KMS-11 (cell line): ENCODE results near the gene AIFM3.

Experiments
- H2AFZ ChIP-seq: fragments of 200-600 bp; sonication (generic); 2 replicates; pipeline ENCODE4 v1.6.1; 2016; ENCODE audit warnings: antibody characterized with exemption, mixed run types, low read depth
- H3K27ac ChIP-seq: fragments of 200-600 bp; sonication (generic); 2 replicates; pipeline ENCODE4 v1.6.1; 2016; ENCODE audit warnings: mild to moderate bottlenecking, mixed run types
- H3K27me3 ChIP-seq: fragments of 200-600 bp; sonication (generic); 2 replicates; pipeline ENCODE4 v1.6.1; 2017; ENCODE audit warnings: mild to moderate bottlenecking, low read depth, mixed run types, moderate library complexity; ENCODE audit not compliant: insufficient read depth
- H3K36me3 ChIP-seq: fragments of 200-600 bp; sonication (generic); 2 replicates; pipeline ENCODE4 v1.6.1; 2017; ENCODE audit warnings: mild to moderate bottlenecking, mixed run types; ENCODE audit not compliant: insufficient read depth
- H3K4me1 ChIP-seq: fragments of 200-600 bp; sonication (generic); 2 replicates; pipeline ENCODE4 v1.6.1; 2016; ENCODE audit warnings: mild to moderate bottlenecking, low read depth, mixed run types; ENCODE audit not compliant: poor library complexity, severe bottlenecking
- H3K4me2 ChIP-seq: fragments of 200-600 bp; sonication (generic); 2 replicates; pipeline ENCODE4 v1.7.0; 2016; ENCODE audit warnings: mild to moderate bottlenecking, mixed run types
- H3K4me3 ChIP-seq: fragments of 200-600 bp; sonication (generic); IDR thresholded peaks from 2 replicates; pipeline ENCODE4 v1.6.1; 2017; ENCODE audit warnings: low read depth, low read length, mixed read lengths; ENCODE audit not compliant: insufficient read depth
- H3K79me2 ChIP-seq: fragments of 200-600 bp; sonication (generic); 2 replicates; pipeline ENCODE4 v1.6.1; 2016; ENCODE audit warnings: low read depth, mixed run types; ENCODE audit not compliant: insufficient read depth
- H3K9ac ChIP-seq: fragments of 200-600 bp; sonication (generic); 2 replicates; pipeline ENCODE4 v1.6.1; 2016; ENCODE audit warnings: mild to moderate bottlenecking, mixed run types
- H4K20me1 ChIP-seq: fragments of 200-600 bp; sonication (generic); 2 replicates; pipeline ENCODE4 v1.6.1; 2016; ENCODE audit warnings: mild to moderate bottlenecking, mixed run types; ENCODE audit not compliant: insufficient read depth
- TF ChIP-seq, protein P1 (sequence below): fragments of 200-600 bp; sonication (generic); conservative IDR thresholded peaks from 2 replicates; pipeline ENCODE4 v1.6.1; 2017; ENCODE audit warnings: low read depth, mild to moderate bottlenecking, antibody characterized with exemption, low read length, moderate library complexity, mixed read lengths

The AIFM3 gene

DNA sequence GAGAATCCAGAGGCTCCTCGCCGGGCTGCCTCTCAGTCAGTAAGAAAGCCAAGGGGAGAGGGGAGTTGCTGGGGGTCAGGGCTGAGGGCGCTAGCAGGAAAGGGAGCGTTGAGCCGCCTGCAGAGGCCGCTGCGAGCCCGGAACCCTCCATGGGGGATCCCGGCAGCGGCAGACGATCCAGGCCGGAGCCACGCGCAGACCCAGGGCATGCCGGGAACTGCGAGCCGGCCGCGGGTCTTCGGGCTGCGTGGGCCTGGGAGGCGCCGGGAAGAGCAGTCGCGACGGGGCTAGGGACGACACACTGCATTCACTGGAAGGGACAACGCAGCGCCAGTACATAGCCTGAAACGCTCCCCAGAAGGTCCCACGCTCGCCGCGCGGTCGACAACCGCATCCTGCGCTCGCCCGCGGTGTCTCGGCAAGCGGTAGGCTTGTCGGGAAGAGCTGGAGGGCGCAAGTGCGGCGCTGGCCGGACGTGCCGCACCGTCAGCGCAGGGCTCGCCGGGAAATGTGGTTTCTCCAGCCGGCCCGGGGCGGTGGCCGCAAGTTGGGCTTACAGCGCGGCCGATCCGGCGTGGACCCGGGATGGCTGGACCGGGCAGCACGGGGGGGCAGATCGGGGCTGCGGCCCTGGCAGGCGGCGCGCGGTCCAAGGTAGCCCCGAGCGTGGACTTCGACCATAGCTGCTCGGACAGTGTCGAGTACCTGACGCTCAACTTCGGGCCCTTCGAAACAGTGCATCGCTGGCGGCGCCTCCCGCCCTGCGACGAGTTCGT is 14.9 kb downstream of the AIFM3 start, which contains the start of gene LZTR1:
TSS of gene LZTR1 (plus strand) at position 511 of the 776 bp plus-strand sequence. CDS start at position 586, 75 bp downstream.
- H3K4me1 ChIP-seq: peaks cover 18% of the 10 kb centered on the region
- H3K4me2 ChIP-seq: peak within 1 kb of the TSS; percentile 96
- no peaks in the 10 kb centered on the region for H3K36me3 ChIP-seq
- no peaks in the 10 kb centered on the region for H3K79me2 ChIP-seq
- peak within 1 kb of the TSS; percentile 66 for H3K27ac ChIP-seq
- H3K4me3 ChIP-seq: no peak within 1 kb of the TSS
- no peaks in the 10 kb centered on the region for H4K20me1 ChIP-seq
- H3K27me3 ChIP-seq: peaks cover 9% of the 10 kb centered on the region; the same call in 1 of the 2 replicates
- H3K9ac ChIP-seq: peak within 1 kb of the TSS; percentile 73
- TF ChIP-seq, protein P1, sequence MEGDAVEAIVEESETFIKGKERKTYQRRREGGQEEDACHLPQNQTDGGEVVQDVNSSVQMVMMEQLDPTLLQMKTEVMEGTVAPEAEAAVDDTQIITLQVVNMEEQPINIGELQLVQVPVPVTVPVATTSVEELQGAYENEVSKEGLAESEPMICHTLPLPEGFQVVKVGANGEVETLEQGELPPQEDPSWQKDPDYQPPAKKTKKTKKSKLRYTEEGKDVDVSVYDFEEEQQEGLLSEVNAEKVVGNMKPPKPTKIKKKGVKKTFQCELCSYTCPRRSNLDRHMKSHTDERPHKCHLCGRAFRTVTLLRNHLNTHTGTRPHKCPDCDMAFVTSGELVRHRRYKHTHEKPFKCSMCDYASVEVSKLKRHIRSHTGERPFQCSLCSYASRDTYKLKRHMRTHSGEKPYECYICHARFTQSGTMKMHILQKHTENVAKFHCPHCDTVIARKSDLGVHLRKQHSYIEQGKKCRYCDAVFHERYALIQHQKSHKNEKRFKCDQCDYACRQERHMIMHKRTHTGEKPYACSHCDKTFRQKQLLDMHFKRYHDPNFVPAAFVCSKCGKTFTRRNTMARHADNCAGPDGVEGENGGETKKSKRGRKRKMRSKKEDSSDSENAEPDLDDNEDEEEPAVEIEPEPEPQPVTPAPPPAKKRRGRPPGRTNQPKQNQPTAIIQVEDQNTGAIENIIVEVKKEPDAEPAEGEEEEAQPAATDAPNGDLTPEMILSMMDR: 0 out of 2 replicates have a peak, but pooled peaks have one; percentile 48
- peak within 1 kb of the TSS; percentile 90 for H2AFZ ChIP-seq

DNA sequence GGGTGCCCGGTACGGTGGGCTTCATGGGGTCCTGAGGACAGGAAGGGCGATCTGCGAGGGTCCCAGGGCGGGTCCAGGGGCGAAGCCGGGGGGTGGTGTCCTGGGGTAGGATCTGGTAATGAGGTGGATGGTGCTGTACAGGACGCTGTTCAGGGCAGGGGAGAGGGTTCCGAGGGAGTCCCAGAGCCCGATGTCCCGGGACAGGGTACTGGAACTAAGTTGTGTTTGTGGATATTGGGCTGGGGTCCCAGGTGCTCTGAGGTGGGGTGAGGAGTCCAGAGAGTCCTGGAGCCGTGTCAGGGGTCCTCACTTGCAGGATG is 15.5 kb downstream of the AIFM3 start:
- H3K79me2 ChIP-seq: no peaks in the 10 kb centered on the region
- peaks cover 4% of the 10 kb centered on the region; the same call in 1 of the 2 replicates for H3K27me3 ChIP-seq
- H3K9ac ChIP-seq: peak overlapping the region; percentile 73
- H3K4me1 ChIP-seq: peaks cover 18% of the 10 kb centered on the region
- no peaks in the 10 kb centered on the region for H4K20me1 ChIP-seq
- H3K4me2 ChIP-seq: peak overlapping the region; percentile 96
- H3K36me3 ChIP-seq: no peaks in the 10 kb centered on the region
- H2AFZ ChIP-seq: peak overlapping the region; percentile 90
- 0 out of 2 replicates have a peak overlapping the region, but pooled peaks have one; percentile 66 for H3K27ac ChIP-seq
- TF ChIP-seq, protein P1: no peak
- H3K4me3 ChIP-seq: no peak overlapping the region

DNA sequence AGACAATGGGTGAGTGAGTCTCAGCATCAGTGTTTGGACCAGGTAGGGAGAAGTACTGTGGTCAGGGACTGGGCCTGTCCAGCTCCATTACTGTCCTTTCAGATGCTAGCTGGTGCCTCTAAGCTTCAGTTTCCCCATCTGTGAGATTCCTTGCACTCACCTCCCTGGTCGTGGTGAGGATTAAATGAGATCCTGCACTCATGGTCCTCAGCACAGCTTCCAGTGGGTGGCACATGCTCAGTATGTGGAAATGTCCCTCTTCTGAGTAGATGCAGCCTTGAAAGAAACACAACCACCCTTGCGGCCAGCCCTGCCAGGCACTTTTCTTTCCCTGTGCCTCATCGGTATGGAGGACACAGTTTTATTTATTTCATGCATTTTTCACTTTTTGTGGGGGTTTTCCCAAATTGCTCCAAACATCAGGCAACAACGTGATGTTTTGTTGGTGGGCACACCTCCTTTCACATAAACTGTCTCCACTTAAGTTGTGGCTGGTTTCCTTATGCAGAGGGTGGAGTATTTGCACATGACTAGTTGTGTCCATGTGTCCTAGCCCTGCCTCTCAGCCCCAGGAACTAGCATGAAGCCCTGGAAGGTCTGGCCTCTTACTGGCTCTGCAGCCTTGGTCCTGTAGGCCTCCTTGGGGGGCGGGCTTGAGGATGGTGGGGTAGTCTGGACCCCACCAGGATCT is 16.2 kb downstream of the AIFM3 start:
- Histone ChIP-seq H3K27me3 (no peaks in the 10 kb centered on the region), H3K9ac (peak overlapping the region; percentile 73; the same call in 1 of the 2 replicates), H3K36me3 (no peaks in the 10 kb centered on the region), H3K4me2 (peak overlapping the region; percentile 96), H4K20me1 (no peaks in the 10 kb centered on the region), H3K79me2 (no peaks in the 10 kb centered on the region), H3K4me3 (no peak overlapping the region), H3K4me1 (peaks cover 18% of the 10 kb centered on the region), H3K27ac (no peak overlapping the region), H2AFZ (peak overlapping the region; percentile 90; the same call in 1 of the 2 replicates)
- TF ChIP-seq, protein P1: no peak

DNA sequence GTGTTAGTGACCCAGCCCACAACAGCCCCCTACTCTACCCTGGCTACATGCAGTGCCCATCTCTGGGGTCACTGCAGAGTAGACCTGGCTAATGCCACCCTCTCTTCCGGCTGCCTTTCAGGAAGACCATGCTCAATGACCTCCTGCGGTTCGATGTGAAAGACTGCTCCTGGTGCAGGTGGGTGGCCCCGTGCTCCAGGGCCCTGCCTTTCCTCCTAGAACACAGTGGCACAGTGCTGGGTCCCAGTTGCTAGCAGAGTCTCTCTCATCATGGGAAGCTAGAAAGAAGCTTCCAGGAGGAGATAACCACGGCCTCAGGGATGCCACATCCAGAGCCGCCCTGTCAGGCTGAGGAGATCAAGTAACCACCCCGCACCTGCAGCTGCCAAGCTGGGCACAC is 18.7 kb downstream of the AIFM3 start:
- Histone ChIP-seq H2AFZ (no peak overlapping the region), H3K4me3 (no peak overlapping the region), H3K79me2 (no peaks in the 10 kb centered on the region), H3K27ac (no peak overlapping the region), H4K20me1 (no peaks in the 10 kb centered on the region), H3K4me1 (peaks cover 17% of the 10 kb centered on the region), H3K36me3 (no peaks in the 10 kb centered on the region), H3K9ac (no peak overlapping the region), H3K27me3 (no peaks in the 10 kb centered on the region), H3K4me2 (no peak overlapping the region)
- TF ChIP-seq, protein P1: no peak
